Activated CD4-positive, alpha-beta memory T cell treated with anti-CD3 and anti-CD28 coated beads, Interleukin-2, amount 10 ng/mL, durations not matched to agents 7 days and 5 days (primary cell): ENCODE measurements around the gene ANAPC7. TPM values are rescaled to one million over a fixed set of nuclear protein-coding genes. Genes with fewer than 3 reads are reported as not detected.
"Not testable (repeated sequence)": the region's sequence is repeated elsewhere in the genome, so short reads cannot be mapped to it uniquely, and the experiment has no call there.

ENCODE experiments used
- CTCF ChIA-PET: fragments of 350-600 bp; sonication (Branson Sonifier 250); formaldehyde crosslinking; loops from one replicate; lab custom pipeline; 2021; ENCODE audit warnings: antibody characterized with exemption, inconsistent platforms; lab: Charles Lee
- POLR2A ChIA-PET: fragments of 350-600 bp; sonication (Branson Sonifier 250); formaldehyde crosslinking; loops from one replicate; lab custom pipeline; 2021; ENCODE audit warnings: antibody characterized with exemption; lab: Charles Lee
- DNase-seq: peaks from one replicate; pipeline ENCODE4 v3.0.0-alpha.2; 2020
- H3K27ac Mint-ChIP-seq: one replicate; pipeline ENCODE4 v1.8.0; 2021; ENCODE audit warnings: mild to moderate bottlenecking, mixed read lengths
- H3K27me3 Mint-ChIP-seq: one replicate; pipeline ENCODE4 v1.8.0; 2021; ENCODE audit warnings: mixed read lengths
- H3K36me3 Mint-ChIP-seq: one replicate; pipeline ENCODE4 v1.8.0; 2021; ENCODE audit warnings: low read depth, mixed read lengths
- H3K4me1 Mint-ChIP-seq: one replicate; pipeline ENCODE4 v1.8.0; 2021; ENCODE audit warnings: mixed read lengths
- H3K4me3 Mint-ChIP-seq: one replicate; pipeline ENCODE4 v1.8.0; 2021; ENCODE audit warnings: mild to moderate bottlenecking, mixed read lengths
- H3K9me3 Mint-ChIP-seq: one replicate; pipeline ENCODE4 v1.8.0; 2021; ENCODE audit warnings: mixed read lengths
- total RNA-seq, 2 experiments: library from RNA; stranded (reverse); gene quantifications; one replicate each; pipeline ENCODE4 v1.2.3, GENCODE V29; 2021

The ANAPC7 gene, protein sequence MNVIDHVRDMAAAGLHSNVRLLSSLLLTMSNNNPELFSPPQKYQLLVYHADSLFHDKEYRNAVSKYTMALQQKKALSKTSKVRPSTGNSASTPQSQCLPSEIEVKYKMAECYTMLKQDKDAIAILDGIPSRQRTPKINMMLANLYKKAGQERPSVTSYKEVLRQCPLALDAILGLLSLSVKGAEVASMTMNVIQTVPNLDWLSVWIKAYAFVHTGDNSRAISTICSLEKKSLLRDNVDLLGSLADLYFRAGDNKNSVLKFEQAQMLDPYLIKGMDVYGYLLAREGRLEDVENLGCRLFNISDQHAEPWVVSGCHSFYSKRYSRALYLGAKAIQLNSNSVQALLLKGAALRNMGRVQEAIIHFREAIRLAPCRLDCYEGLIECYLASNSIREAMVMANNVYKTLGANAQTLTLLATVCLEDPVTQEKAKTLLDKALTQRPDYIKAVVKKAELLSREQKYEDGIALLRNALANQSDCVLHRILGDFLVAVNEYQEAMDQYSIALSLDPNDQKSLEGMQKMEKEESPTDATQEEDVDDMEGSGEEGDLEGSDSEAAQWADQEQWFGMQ
- total RNA-seq = 10 to 100 TPM; 47.2 to 47.3 TPM

DNA sequence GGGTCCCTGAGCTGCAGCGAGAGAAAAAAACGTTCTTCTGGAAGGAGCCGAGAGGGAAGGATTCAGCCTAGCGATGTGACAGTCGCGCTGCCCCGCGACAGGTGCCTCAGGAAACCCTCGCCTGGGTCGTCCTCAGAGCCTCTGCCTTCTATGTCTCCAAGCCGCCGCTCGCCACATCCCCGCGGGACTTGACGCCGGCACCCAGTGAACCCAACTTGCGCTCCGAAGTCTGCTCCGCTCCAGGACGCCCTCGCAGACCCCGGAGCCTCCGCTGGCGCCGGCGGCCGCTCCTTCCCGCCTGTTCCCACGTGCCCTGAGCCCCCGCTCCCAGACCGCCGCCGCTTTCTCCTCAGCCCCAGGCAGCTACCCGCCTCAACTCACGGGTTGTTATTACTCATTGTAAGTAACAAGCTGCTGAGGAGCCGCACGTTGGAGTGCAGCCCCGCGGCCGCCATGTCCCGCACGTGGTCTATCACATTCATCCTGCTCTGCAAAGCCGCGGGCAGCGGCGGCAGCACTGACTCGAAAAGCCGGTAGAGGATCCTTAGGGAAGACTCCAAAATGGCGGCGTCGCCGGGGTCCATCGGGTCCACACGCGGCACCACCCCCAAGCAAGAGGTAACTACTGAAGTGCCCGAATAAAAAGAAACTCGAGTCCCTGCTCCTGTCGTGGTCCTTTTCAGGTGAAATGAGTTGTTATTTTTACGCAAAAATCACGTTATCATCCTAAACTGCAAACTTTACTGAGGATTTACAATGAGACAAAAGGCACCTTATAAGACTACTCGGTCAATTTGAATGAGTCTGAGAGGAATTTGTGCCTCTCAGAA lies at the start of gene ANAPC7:
TSS of gene ANAPC7 (minus strand) at position 563 of the 830 bp plus-strand sequence. CDS start at position 482, 81 bp downstream.
- no peaks in the 10 kb centered on the region for H3K9me3 Mint-ChIP-seq
- peaks cover 28% of the 10 kb centered on the region for H3K4me1 Mint-ChIP-seq
- H3K36me3 Mint-ChIP-seq = peaks cover 22% of the 10 kb centered on the region
- DNase-seq = peak; percentile 87
- H3K27ac Mint-ChIP-seq = peak within 1 kb of the TSS; percentile 98
- H3K27me3 Mint-ChIP-seq = no peaks in the 10 kb centered on the region
- ChIA-PET POLR2A (interaction anchor here (1.0 to 1.9 kb wide), 3 partner anchors 46 to 122 kb away, joined by 3 to 10 read pairs (median 6); partner anchors contain the start of genes ARPC3 and ATP2A2), CTCF (interaction anchor here (0.9 to 1.4 kb wide), 2 partner anchors 28 to 66 kb away, joined by 3 to 5 read pairs; partner anchors contain the start of gene FAM216A)
- peak within 1 kb of the TSS; percentile 97 for H3K4me3 Mint-ChIP-seq

DNA sequence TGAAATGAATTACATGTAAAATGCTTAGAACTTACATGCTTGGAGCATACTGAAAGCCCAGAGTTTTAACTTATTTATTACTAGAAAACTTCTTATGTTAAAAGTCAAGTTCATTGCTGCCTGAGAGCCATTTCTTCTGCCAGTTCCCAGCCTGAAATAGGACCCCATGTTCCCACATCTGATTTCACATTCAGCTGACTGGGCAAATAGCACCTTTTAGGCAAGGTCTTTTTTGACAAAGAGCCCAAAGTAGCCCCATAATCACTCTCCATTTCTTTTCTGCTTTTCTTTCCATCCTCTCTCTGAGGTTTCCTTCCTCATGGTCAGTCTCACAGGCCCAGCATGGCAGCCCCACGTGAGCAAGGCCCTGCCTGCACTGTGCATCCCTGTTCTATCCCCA lies 47.8 kb upstream of the ANAPC7 start:
- Mint-ChIP-seq H3K9me3 (no peaks in the 10 kb centered on the region), H3K27ac (peak overlapping the region; percentile 100), H3K4me3 (peak overlapping the region; percentile 99), H3K27me3 (no peaks in the 10 kb centered on the region), H3K4me1 (peaks cover 42% of the 10 kb centered on the region), H3K36me3 (peaks cover 37% of the 10 kb centered on the region)
- ChIA-PET CTCF (interaction anchor here (0.8 to 9.4 kb wide), 8 partner anchors 8 to 287 kb away, joined by 3 to 112 read pairs (median 10); partner anchors contain the start of genes FAM216A and GPN3), POLR2A (interaction anchor here (1.3 to 7.2 kb wide), 9 partner anchors 8 to 456 kb away, joined by 3 to 139 read pairs (median 12); partner anchors contain the start of genes ANKRD13A, FAM216A, GPN3 and RAD9B)
- DNase-seq = no peak

DNA sequence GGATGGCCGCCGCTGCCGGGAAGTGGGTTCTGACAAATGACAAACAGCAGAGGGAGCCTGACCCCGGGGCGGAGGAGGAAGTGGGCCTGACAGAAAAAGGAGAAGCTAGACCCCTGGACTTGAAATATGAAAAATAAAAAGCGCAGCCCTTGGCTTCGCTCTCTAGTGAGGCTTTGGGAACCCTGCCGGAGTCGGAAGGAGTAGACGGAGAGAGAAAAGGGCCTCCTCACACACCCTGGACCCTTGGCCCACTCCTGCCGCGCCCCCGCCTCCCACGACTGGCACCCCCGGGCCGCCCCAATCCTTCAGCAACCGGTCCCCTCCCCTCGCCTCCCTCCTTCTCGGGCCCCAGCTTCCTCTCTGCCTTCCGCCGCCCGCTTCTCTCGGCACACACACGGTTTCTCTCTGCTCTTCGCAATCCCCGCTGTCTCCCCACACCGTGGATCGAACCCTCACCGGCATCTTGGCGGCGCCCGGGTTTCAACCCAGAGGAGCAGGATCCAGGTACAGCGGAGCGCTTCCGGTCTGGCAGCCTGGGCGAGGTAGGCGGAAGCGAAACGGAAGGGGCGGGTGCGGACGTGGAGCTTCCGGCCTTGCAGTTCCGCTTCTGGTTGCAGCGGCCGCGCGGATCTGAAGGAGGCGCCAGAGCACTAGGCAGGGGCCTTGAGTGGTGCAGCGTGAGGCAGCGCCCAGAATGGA lies 46.4 kb upstream of the ANAPC7 start, which contains the start of gene ARPC3:
TSS of gene ARPC3 (minus strand) at position 539 of the 699 bp plus-strand sequence. CDS start at position 462, 77 bp downstream.
- peak within 1 kb of the TSS; percentile 99 for H3K4me3 Mint-ChIP-seq
- ChIA-PET CTCF (interaction anchor here (0.6 to 9.4 kb wide), 50 partner anchors 9 to 438 kb away, joined by 3 to 112 read pairs (median 4); partner anchors contain the start of genes ATP2A2, FAM216A, GPN3 and RAD9B), POLR2A (interaction anchor here (0.7 to 7.2 kb wide), 43 partner anchors 9 to 736 kb away, joined by 3 to 139 read pairs (median 4); partner anchors contain the start of genes ANAPC7, ANKRD13A, ATP2A2 and FAM216A)
- DNase-seq = peak; percentile 97
- H3K27ac Mint-ChIP-seq = peak within 1 kb of the TSS; percentile 100
- no peaks in the 10 kb centered on the region for H3K27me3 Mint-ChIP-seq
- peaks cover 46% of the 10 kb centered on the region for H3K4me1 Mint-ChIP-seq
- peaks cover 43% of the 10 kb centered on the region for H3K36me3 Mint-ChIP-seq
- no peaks in the 10 kb centered on the region for H3K9me3 Mint-ChIP-seq

DNA sequence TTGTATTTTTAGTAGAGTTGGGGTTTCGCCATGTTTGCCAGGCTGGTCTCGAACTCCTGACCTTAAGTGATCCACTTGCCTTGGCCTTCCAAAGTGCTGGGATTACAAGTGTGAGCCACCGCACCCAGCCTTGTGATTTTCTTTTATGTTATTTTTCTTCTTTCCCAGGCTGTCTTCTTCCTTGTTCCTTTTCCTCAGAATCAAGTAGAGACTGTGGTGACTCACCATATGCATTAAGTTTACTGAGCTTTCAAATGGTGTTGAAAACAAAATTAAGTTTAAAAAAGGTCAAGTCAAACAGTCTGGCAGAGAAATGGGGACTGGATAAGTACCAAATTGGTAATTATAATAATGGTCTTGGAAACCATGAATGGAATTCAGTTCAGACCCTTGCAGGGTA lies 40.9 kb upstream of the ANAPC7 start:
- Mint-ChIP-seq H3K4me3 (no peak overlapping the region), H3K9me3 (no peaks in the 10 kb centered on the region), H3K36me3 (peaks cover 55% of the 10 kb centered on the region), H3K27ac (no peak overlapping the region), H3K4me1 (peaks cover 35% of the 10 kb centered on the region), H3K27me3 (no peaks in the 10 kb centered on the region)
- no peak for DNase-seq
- CTCF ChIA-PET = interaction anchor here (9.4 kb wide), 1 partner anchor 12 kb away, joined by 112 read pairs; no protein-coding TSS in a partner anchor
- POLR2A ChIA-PET = interaction anchor here (2.6 to 3.6 kb wide), 2 partner anchors 13 to 24 kb away, joined by 6 to 13 read pairs; partner anchors contain the start of genes FAM216A and GPN3

DNA sequence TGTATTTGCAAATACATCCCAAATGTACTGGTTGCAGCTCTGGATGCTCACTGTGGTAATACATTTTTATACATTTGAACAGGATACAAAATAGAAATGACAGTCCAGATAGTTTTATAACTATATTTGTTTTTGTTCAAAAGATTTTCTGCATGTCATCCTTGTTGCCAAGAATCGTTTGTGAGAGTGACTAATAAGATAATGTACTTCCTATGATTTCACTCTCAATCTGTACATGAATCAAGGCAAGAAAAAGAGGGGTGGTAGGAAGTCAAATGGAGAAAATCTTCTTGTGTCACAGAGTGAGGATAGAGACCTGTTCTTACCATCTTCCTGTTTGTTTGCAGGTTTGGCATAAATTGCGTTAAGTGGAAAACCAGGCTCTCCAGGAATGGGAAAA lies 32.7 kb upstream of the ANAPC7 start:
- no peak for DNase-seq
- no peak overlapping the region for H3K27ac Mint-ChIP-seq
- H3K9me3 Mint-ChIP-seq = no peaks in the 10 kb centered on the region
- H3K36me3 Mint-ChIP-seq = peaks cover 45% of the 10 kb centered on the region
- H3K4me1 Mint-ChIP-seq = peaks cover 6% of the 10 kb centered on the region
- no peak overlapping the region for H3K4me3 Mint-ChIP-seq
- ChIA-PET POLR2A (interaction anchor here (1.8 kb wide), 1 partner anchor 13 kb away, joined by 4 read pairs; no protein-coding TSS in a partner anchor), CTCF (no interaction called here)
- no peaks in the 10 kb centered on the region for H3K27me3 Mint-ChIP-seq

DNA sequence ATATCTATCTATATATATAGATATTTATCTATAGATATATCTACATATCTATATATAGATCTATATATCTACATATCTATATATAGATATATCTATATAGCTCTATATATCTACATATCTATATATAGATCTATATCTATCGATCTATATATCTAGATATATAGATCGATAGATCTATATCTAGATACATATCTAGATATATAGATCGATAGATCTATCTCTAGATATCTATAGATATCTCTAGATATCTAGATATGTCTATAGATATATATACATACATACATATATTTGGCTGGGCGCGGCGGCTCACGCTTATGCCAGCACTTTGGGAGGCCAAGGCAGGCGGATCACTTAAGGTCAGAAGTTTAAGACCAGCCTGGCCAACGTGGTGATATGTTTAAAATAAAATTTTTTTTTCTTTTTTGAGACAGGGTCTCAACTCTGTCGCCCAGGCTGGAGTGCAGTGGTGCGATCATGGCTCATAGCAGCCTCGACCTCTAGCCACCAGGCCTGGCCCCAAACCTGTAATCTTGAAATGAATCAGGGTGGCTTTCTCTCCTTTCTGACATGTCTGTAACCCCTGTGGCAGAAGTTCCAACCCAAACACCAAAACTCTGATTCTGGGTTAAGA lies 28.6 kb upstream of the ANAPC7 start:
- no peak for DNase-seq
- peak overlapping the region; percentile 31 for H3K27ac Mint-ChIP-seq
- peaks cover 6% of the 10 kb centered on the region for H3K4me1 Mint-ChIP-seq

DNA sequence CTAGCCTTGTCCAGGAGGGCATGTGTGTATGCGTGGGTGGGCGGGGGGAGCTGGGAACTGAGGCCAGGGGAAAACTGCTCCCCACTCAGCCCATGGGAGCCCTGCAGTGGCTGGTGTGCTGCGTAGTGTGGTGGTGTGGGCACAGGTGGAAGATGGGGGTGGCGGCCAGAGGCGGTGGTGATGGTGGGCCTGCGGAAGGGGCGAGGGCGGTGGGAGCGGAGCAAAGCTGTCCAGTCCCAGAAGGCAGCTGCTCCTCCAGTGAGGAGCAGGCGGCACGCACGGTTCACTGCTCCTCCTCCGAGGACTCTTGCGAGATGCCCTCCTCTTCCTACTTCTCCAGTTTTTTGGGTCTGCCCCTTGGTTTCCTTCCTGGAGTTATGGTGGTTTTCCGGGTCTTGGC lies 26.2 kb upstream of the ANAPC7 start:
- ChIA-PET POLR2A (interaction anchor here (0.6 kb wide), 1 partner anchor 102 kb away, joined by 3 read pairs; no protein-coding TSS in a partner anchor), CTCF (interaction anchor here (2.4 to 2.6 kb wide), 2 partner anchors 44 to 78 kb away, joined by 19 to 56 read pairs; no protein-coding TSS in a partner anchor)
- not testable (repeated sequence) for H3K27me3 Mint-ChIP-seq, H3K4me3 Mint-ChIP-seq, H3K4me1 Mint-ChIP-seq, H3K9me3 Mint-ChIP-seq, H3K36me3 Mint-ChIP-seq, H3K27ac Mint-ChIP-seq, DNase-seq

More for the DNA sequence above, 28.6 kb upstream of the ANAPC7 start:
- peaks cover 24% of the 10 kb centered on the region for H3K36me3 Mint-ChIP-seq
- POLR2A ChIA-PET = interaction anchor here (0.6 to 2.0 kb wide), 21 partner anchors 11 to 359 kb away, joined by 3 to 32 read pairs (median 4); partner anchors contain the start of genes ARPC3, FAM216A, GPN3 and IFT81
- H3K9me3 Mint-ChIP-seq = no peaks in the 10 kb centered on the region
- CTCF ChIA-PET = interaction anchor here (0.6 to 4.7 kb wide), 77 partner anchors 8 to 927 kb away, joined by 3 to 112 read pairs (median 6); partner anchors contain the start of genes ARPC3, FAM216A, GPN3 and IFT81
- H3K4me3 Mint-ChIP-seq = no peak overlapping the region
- no peaks in the 10 kb centered on the region for H3K27me3 Mint-ChIP-seq

DNA sequence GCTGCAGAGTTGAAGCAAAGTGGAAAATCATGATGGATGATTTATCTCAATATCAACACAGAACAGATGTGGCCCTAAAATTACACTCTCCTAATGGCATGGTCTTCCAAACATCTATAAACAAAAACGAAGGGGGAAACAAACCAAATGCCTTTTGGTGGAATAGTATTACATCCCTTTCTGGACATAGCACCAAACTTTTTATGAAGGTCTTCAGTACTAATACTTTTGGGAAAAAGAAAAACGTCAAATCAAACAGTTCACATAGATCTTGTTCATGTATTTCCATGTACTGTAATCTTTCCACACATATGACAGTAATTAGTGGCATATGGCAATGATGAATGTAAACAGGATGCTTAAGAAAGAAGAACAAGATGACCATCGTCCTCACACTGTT lies 22.9 kb upstream of the ANAPC7 start:
- DNase-seq = no peak
- no peaks in the 10 kb centered on the region for H3K9me3 Mint-ChIP-seq
- H3K27ac Mint-ChIP-seq = no peak overlapping the region
- H3K36me3 Mint-ChIP-seq = no peaks in the 10 kb centered on the region
- H3K4me1 Mint-ChIP-seq = peaks cover 2% of the 10 kb centered on the region
- peaks cover 21% of the 10 kb centered on the region for H3K27me3 Mint-ChIP-seq
- no peak overlapping the region for H3K4me3 Mint-ChIP-seq
- ChIA-PET POLR2A (no interaction called here), CTCF (no interaction called here)

DNA sequence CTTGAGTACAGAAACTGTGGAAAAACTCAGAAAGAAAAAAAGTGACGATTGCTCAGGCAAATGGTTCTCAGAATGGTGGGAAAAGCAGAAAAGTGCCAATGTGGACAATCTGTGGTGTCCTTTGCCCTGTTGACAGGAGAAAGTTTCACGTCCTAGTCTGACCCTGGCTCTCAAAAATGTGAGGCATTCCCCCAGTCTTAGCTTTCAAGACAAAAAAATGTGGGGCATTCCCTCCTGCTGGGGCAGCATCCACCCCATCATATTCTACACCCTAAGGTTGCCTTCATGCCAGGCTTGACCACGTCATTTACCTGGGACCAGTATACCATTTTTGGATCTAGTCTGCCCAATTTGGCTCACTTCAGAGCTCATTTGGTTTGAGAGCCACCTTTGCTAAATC lies 20.7 kb upstream of the ANAPC7 start:
- DNase-seq = no peak
- Mint-ChIP-seq H3K27me3 (peaks cover 27% of the 10 kb centered on the region), H3K4me1 (no peaks in the 10 kb centered on the region), H3K9me3 (no peaks in the 10 kb centered on the region), H3K4me3 (no peak overlapping the region), H3K36me3 (no peaks in the 10 kb centered on the region), H3K27ac (no peak overlapping the region)
- ChIA-PET POLR2A (no interaction called here), CTCF (interaction anchor here (1.3 kb wide), 1 partner anchor 68 kb away, joined by 3 read pairs; no protein-coding TSS in a partner anchor)

DNA sequence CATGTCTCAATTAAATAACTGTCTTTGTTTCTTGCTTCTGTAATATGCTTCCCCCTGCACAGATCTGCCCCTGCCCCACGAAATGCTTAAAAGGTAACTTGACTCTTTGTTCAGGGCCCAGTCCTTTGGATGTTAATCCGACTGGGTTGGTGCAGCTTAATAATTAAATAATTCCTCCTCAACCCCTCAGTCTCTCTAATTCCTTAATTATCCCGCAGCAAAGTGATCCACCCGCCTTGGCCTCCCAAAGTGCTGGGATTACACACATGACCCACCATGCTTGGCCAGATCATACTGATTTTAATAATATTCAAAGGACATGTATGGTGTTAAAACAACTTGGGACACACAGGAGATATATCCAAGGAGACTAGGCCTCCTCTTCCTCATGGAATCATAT lies 18.2 kb upstream of the ANAPC7 start:
- ChIA-PET CTCF (interaction anchor here (1.2 to 2.6 kb wide), 2 partner anchors 10 to 179 kb away, joined by 3 to 25 read pairs; no protein-coding TSS in a partner anchor), POLR2A (no interaction called here)
- no peaks in the 10 kb centered on the region for H3K36me3 Mint-ChIP-seq
- H3K27ac Mint-ChIP-seq = no peak overlapping the region
- H3K9me3 Mint-ChIP-seq = no peaks in the 10 kb centered on the region
- peaks cover 27% of the 10 kb centered on the region for H3K27me3 Mint-ChIP-seq
- H3K4me3 Mint-ChIP-seq = no peak overlapping the region
- no peaks in the 10 kb centered on the region for H3K4me1 Mint-ChIP-seq
- no peak for DNase-seq

DNA sequence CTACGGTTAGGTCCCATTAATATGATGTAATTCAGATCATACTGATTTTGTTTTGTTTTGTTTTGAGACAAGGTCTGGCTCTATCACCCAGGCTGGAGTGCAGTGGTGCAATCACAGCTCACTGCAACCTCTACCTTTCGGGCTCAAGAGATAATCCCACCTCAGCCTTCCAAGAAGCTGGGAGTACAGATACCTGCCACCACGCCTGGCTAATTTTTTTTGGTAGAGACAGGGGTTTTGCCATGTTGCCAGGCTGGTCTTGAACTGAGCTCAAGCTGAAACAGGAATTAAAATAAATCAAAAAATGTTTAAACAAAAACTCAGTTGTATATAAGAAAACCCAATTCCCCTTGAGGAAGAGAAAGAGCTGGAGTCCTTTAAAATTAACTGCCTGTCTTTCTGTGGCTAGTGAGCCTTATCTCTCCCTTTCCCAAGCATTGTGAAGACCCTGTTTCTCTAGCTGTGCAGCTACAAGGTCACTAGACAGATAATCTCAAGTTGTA lies 17.7 kb upstream of the ANAPC7 start:
- H3K4me1 Mint-ChIP-seq = no peaks in the 10 kb centered on the region
- no peak overlapping the region for H3K4me3 Mint-ChIP-seq
- H3K9me3 Mint-ChIP-seq = no peaks in the 10 kb centered on the region
- ChIA-PET CTCF (interaction anchor here (1.2 to 2.6 kb wide), 2 partner anchors 10 to 179 kb away, joined by 3 to 25 read pairs; no protein-coding TSS in a partner anchor), POLR2A (no interaction called here)
- H3K27ac Mint-ChIP-seq = no peak overlapping the region
- no peak for DNase-seq
- no peaks in the 10 kb centered on the region for H3K36me3 Mint-ChIP-seq
- H3K27me3 Mint-ChIP-seq = peaks cover 27% of the 10 kb centered on the region
